Colonic mucosa (tissue), 4 donors: Measurements from ENCODE around the gene EVA1A. TPM values are rescaled to one million over a fixed set of nuclear protein-coding genes. Genes with fewer than 3 reads are reported as not detected.

Source experiments
- DNase-seq: peaks from one replicate; pipeline ENCODE4 v3.0.0-alpha.2; 2020
- H3K27ac ChIP-seq: fragments of 200-600 bp; one replicate; pipeline ENCODE4 v1.8.0; 2021
- H3K27me3 ChIP-seq: fragments of 200-600 bp; one replicate; pipeline ENCODE4 v1.8.0; 2021
- H3K36me3 ChIP-seq: fragments of 200-600 bp; one replicate; pipeline ENCODE4 v1.8.0; 2021
- H3K4me1 ChIP-seq: fragments of 200-600 bp; one replicate; pipeline ENCODE4 v1.8.0; 2021; ENCODE audit warnings: mild to moderate bottlenecking
- H3K4me3 ChIP-seq: fragments of 200-600 bp; one replicate; pipeline ENCODE4 v1.8.0; 2021
- H3K9ac ChIP-seq, 2 donors: one replicate each; pipeline ENCODE4 v1.7.0; 2013; ENCODE audit warnings: control low read depth in 2 of 2, low read depth in 2 of 2, low read length in 2 of 2
- H3K9me3 ChIP-seq: fragments of 200-600 bp; one replicate; pipeline ENCODE4 v1.8.0; 2021
- intact Hi-C: fragments of 100-400 bp; cut with DNase I; formaldehyde crosslinking; loops from one replicate; pipeline ENCODE4 v1.14.1; 2022
- total RNA-seq, 2 donors: library from RNA; stranded (reverse); fragmentation: NEBNext Ultra II Directional in 1 of 2; extraction: Animal tissue kit (Norgen Biotek cat#: 25700) in 1 of 2; gene quantifications; one replicate each; pipeline ENCODE4 v1.2.1, GENCODE V29; 2021
- TF ChIP-seq, protein P1 (sequence below): fragments of 200-600 bp; IDR thresholded peaks from one replicate; pipeline ENCODE4 v1.8.0; 2022; ENCODE audit warnings: antibody characterized with exemption, mild to moderate bottlenecking
- donor health status: healthy.
- donor health status: DM: no; HTN: no; CAD: no.
- donor health status: DM: no; HTN: no; CAD: no.

EVA1A gene
- total RNA-seq, 2 donors from 2014 or later = 0.25 to 0.77 TPM

DNA sequence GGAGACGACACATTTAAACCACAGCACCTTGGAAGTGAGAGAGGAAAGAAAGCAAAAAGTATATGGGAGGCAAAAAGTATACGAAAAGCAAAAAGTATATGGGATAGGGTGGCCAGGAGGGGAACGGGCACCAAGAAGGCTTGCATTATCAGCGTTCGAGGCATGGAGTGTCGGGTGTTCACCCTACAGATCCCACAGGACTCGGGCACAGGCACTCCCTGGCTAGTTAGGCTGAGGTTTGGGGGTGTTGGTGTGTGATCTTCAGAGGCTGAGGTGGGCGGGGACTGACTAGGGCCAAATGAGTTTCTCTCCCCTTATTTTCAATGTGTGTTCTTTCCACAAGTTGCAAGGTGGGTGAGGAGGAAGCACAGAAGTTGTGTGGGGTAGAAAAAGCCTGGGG lies 86.6 kb downstream of the EVA1A start:
- no peak for DNase-seq
- TF ChIP-seq, protein P1, sequence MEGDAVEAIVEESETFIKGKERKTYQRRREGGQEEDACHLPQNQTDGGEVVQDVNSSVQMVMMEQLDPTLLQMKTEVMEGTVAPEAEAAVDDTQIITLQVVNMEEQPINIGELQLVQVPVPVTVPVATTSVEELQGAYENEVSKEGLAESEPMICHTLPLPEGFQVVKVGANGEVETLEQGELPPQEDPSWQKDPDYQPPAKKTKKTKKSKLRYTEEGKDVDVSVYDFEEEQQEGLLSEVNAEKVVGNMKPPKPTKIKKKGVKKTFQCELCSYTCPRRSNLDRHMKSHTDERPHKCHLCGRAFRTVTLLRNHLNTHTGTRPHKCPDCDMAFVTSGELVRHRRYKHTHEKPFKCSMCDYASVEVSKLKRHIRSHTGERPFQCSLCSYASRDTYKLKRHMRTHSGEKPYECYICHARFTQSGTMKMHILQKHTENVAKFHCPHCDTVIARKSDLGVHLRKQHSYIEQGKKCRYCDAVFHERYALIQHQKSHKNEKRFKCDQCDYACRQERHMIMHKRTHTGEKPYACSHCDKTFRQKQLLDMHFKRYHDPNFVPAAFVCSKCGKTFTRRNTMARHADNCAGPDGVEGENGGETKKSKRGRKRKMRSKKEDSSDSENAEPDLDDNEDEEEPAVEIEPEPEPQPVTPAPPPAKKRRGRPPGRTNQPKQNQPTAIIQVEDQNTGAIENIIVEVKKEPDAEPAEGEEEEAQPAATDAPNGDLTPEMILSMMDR = no peak

GRCh38 chr2:75466708-75467311 lies 93.9 kb downstream of the EVA1A start:
- intact Hi-C loops = no loop called here
- TF ChIP-seq, protein P1 = peak; percentile 22
- Histone ChIP-seq H3K4me1 (no peaks in the 10 kb centered on the region), H3K9me3 (no peaks in the 10 kb centered on the region), H3K27ac (no peak overlapping the region), H3K9ac (no peak overlapping the region), H3K36me3 (no peaks in the 10 kb centered on the region), H3K27me3 (no peaks in the 10 kb centered on the region), H3K4me3 (no peak overlapping the region)
- peak; percentile 32 for DNase-seq

More for the DNA sequence above, 86.6 kb downstream of the EVA1A start:
- no peak overlapping the region for H3K4me3 ChIP-seq
- no peaks in the 10 kb centered on the region for H3K36me3 ChIP-seq
- no peak overlapping the region for H3K9ac ChIP-seq
- intact Hi-C loops = no loop called here
- H3K27ac ChIP-seq = no peak overlapping the region
- H3K27me3 ChIP-seq = no peaks in the 10 kb centered on the region
- no peaks in the 10 kb centered on the region for H3K9me3 ChIP-seq
- H3K4me1 ChIP-seq = no peaks in the 10 kb centered on the region

DNA sequence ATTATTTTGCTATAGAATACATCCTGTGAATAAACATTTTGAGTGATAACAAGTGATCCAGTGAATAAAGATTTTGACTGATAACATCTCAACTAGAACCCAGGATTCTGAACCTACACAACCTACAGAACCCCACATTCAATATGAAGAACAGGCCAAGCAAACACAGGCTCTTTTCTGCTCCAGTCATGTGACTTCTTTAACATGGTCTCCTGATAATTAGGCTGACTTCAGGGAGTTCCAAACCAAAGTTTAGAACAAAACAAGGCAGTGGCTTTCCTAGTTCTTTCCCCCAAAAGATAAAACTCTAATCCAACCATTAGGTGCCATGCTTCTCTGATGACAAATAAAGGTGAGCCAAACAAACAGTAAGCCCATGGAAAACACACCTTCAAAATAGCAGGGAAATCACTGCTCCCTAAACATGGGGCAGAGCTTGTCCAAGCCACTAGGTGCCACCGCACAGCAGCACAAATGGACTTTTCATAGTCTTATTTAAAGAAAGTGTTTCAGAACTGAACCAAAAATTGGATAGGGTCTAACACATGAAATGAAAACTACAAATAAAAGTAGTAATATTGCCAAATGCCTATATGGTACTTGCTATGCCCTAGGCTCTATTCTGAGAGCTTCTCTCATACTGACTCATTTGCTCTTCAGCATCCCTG lies 95.3 kb downstream of the EVA1A start:
- no peaks in the 10 kb centered on the region for H3K27me3 ChIP-seq
- no peaks in the 10 kb centered on the region for H3K4me1 ChIP-seq
- H3K4me3 ChIP-seq = no peak overlapping the region
- no peak overlapping the region for H3K9ac ChIP-seq
- H3K36me3 ChIP-seq = no peaks in the 10 kb centered on the region
- intact Hi-C loops = no loop called here
- DNase-seq = no peak
- no peak overlapping the region for H3K27ac ChIP-seq
- TF ChIP-seq, protein P1 = no peak
- H3K9me3 ChIP-seq = no peaks in the 10 kb centered on the region

DNA sequence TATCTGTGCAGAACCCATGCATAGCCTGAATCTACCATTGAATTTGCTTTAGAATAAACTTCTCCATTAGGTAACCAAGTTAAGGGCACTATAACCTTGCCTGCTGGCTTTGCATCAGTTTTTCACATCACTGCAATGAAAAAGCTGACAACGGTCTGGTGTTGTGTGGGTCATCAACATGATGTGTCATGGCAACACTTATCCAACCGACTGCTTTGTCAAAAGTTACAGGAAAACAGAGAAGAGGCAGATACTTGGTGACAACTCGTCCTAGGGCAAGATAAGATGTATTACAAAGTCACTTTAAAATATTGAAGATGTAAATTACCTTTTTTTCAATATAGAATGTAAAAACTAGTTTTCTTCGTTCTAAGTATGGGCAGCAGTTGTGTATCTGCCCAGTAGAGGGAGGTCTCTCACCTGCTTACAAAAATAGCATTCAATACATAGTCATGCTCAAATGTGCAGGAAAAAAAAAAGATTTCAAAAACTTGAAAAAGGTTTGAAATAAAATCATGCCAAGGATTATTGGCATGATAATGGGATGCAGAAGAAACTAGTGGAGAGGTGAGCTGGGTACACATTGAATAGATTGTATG lies 96.3 kb downstream of the EVA1A start:
- H3K4me3 ChIP-seq = no peak overlapping the region
- intact Hi-C loops = loop anchor here (5.0 kb wide), 1 partner anchor 148 kb away; no protein-coding TSS in a partner anchor
- H3K27ac ChIP-seq = no peak overlapping the region

DNA sequence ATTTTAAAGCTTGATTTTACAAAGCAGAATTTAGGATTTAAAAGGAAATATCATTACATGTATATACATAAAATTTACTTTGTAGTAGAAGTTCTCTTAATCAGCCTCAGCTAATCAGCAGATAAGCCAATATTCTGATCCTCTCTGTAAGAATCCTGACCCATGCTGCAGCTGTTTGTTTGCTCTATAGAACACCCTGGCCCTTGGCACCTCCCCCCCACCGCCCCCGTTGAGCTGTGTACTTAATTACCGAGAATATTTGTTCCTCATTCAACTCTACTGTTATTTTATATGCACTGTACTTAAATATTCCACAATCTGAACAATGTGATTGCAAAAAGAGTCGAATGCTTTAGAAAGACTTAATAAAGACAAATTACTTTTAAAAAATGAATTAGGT lies 98.0 kb downstream of the EVA1A start:
- Histone ChIP-seq H3K4me3 (no peak overlapping the region), H3K27ac (no peak overlapping the region), H3K9me3 (no peaks in the 10 kb centered on the region), H3K27me3 (no peaks in the 10 kb centered on the region), H3K36me3 (no peaks in the 10 kb centered on the region), H3K9ac (no peak overlapping the region), H3K4me1 (no peaks in the 10 kb centered on the region)
- no peak for DNase-seq
- intact Hi-C loops = loop anchor here (5.0 kb wide), 1 partner anchor 150 kb away; no protein-coding TSS in a partner anchor
- TF ChIP-seq, protein P1 = no peak

More for the DNA sequence above, 96.3 kb downstream of the EVA1A start:
- no peaks in the 10 kb centered on the region for H3K9me3 ChIP-seq
- DNase-seq = no peak
- TF ChIP-seq, protein P1 = peak; percentile 32
- no peaks in the 10 kb centered on the region for H3K36me3 ChIP-seq
- no peak overlapping the region for H3K9ac ChIP-seq
- no peaks in the 10 kb centered on the region for H3K4me1 ChIP-seq
- no peaks in the 10 kb centered on the region for H3K27me3 ChIP-seq
